Activated T-helper 1 cell treated with anti-CD3 and anti-CD28 coated beads, Interleukin-2, amount 50 U/mL, for 16 hours (primary cell): ENCODE results near the gene TEX36.
"Not testable (repeated sequence)": the region's sequence is repeated elsewhere in the genome, so short reads cannot be mapped to it uniquely, and the experiment has no call there.

Experiments used
- DNase-seq, 2 donors: peaks; one replicate each; pipeline ENCODE4 v3.0.0-alpha.2; 2020; ENCODE audit warnings: low read depth in 1 of 2, low spot score in 1 of 2

The TEX36 gene

GRCh38 chr10:125683063-125683462 is at the start of gene TEX36:
TSS of gene TEX36 (minus strand) at chr10:125683163. CDS start at chr10:125682989, 174 bp downstream.
- DNase-seq, result no peak

- DNase-seq, result no peak
Observed at GRCh38 chr10:125727436-125727835, 44.5 kb upstream of the TEX36 start.

- no peak for DNase-seq
Observed at GRCh38 chr10:125726914-125727313, 44.0 kb upstream of the TEX36 start.

GRCh38 chr10:125722811-125723210 is 39.8 kb upstream of the TEX36 start:
- no peak for DNase-seq

- DNase-seq, result no peak
Observed at GRCh38 chr10:125721035-125721434, 38.1 kb upstream of the TEX36 start.

- DNase-seq, result no peak
Observed at GRCh38 chr10:125720002-125720382, 37.0 kb upstream of the TEX36 start.

- peak; percentile 96 to 99 for DNase-seq
Observed at GRCh38 chr10:125719173-125720001, 36.4 kb upstream of the TEX36 start, which contains the start of gene EDRF1. TSS of gene EDRF1 (plus strand) at chr10:125719709. CDS start at chr10:125719808, 99 bp downstream.

GRCh38 chr10:125714728-125715127 is 31.8 kb upstream of the TEX36 start:
- DNase-seq, result not testable (repeated sequence)

GRCh38 chr10:125711110-125711750 is 28.3 kb upstream of the TEX36 start:
- DNase-seq, result no peak

- no peak for DNase-seq
Observed at GRCh38 chr10:125709553-125710474, 26.9 kb upstream of the TEX36 start.

GRCh38 chr10:125708971-125709503 is 26.1 kb upstream of the TEX36 start:
- DNase-seq, result no peak

GRCh38 chr10:125707541-125708468 is 24.8 kb upstream of the TEX36 start:
- no peak for DNase-seq

GRCh38 chr10:125700355-125700911 is 17.5 kb upstream of the TEX36 start:
- DNase-seq, result no peak

GRCh38 chr10:125699562-125700143 is 16.7 kb upstream of the TEX36 start:
- DNase-seq, result no peak

- DNase-seq, result no peak
Observed at GRCh38 chr10:125698481-125698998, 15.6 kb upstream of the TEX36 start.

GRCh38 chr10:125696884-125697283 is 13.9 kb upstream of the TEX36 start:
- not testable (repeated sequence) for DNase-seq

GRCh38 chr10:125694883-125695282 is 11.9 kb upstream of the TEX36 start:
- DNase-seq, result no peak

GRCh38 chr10:125693524-125693847 is 10.5 kb upstream of the TEX36 start:
- DNase-seq, result no peak
